ENCODE measurements around the gene GRK3. TPM values are rescaled to one million over a fixed set of nuclear protein-coding genes. Genes with fewer than 3 reads are reported as not detected.
"Not testable (repeated sequence)": the region's sequence is repeated elsewhere in the genome, so short reads cannot be mapped to it uniquely, and the experiment has no call there.

Gene GRK3
- total RNA-seq, 1 donor from 2014 or later: 3.8 TPM

- Histone ChIP-seq H3K27me3 (ENCODE audit: low read depth) (no peaks in the 10 kb centered on the region), H3K9me3 (replicated peaks) (no peaks in the 10 kb centered on the region), H3K27ac (replicated peaks) (no peak overlapping the region), H3K4me1 (peaks cover 3% of the 10 kb centered on the region), H3K4me3 (no peak overlapping the region), H3K36me3 (no peaks in the 10 kb centered on the region)
- no peak for TF ChIP-seq CTCF (IDR thresholded peaks at IDR 0.05; ENCODE audit: borderline replicate concordance)
- intact Hi-C loops (cut with micrococcal nuclease): no loop called here
- DNase-seq: no peak
Observed at GRCh38 chr22:25623310-25623734, 58.8 kb downstream of the GRK3 start.

GRCh38 chr22:25623851-25624250 is 59.4 kb downstream of the GRK3 start:
- no peaks in the 10 kb centered on the region for H3K9me3 ChIP-seq (replicated peaks)
- no peaks in the 10 kb centered on the region for H3K27me3 ChIP-seq (ENCODE audit: low read depth)
- no peak for DNase-seq
- peaks cover 3% of the 10 kb centered on the region for H3K4me1 ChIP-seq
- intact Hi-C loops (cut with micrococcal nuclease): no loop called here
- no peak overlapping the region for H3K4me3 ChIP-seq
- TF ChIP-seq CTCF (IDR thresholded peaks at IDR 0.05; ENCODE audit: borderline replicate concordance): no peak
- no peak overlapping the region for H3K27ac ChIP-seq (replicated peaks)
- no peaks in the 10 kb centered on the region for H3K36me3 ChIP-seq

GRCh38 chr22:25624476-25624875 is 60.0 kb downstream of the GRK3 start:
- Histone ChIP-seq H3K9me3 (replicated peaks) (no peaks in the 10 kb centered on the region), H3K4me3 (no peak overlapping the region), H3K36me3 (no peaks in the 10 kb centered on the region), H3K4me1 (peaks cover 3% of the 10 kb centered on the region), H3K27me3 (ENCODE audit: low read depth) (no peaks in the 10 kb centered on the region), H3K27ac (replicated peaks) (no peak overlapping the region)
- TF ChIP-seq CTCF (IDR thresholded peaks at IDR 0.05; ENCODE audit: borderline replicate concordance): no peak
- no peak for DNase-seq
- intact Hi-C loops (cut with micrococcal nuclease): no loop called here

GRCh38 chr22:25625747-25626623 is 61.5 kb downstream of the GRK3 start:
- H3K36me3 ChIP-seq; H3K4me3 ChIP-seq; H3K27ac ChIP-seq (replicated peaks); H3K27me3 ChIP-seq (ENCODE audit: low read depth); H3K4me1 ChIP-seq; intact Hi-C loops (cut with micrococcal nuclease); DNase-seq; H3K9me3 ChIP-seq (replicated peaks): not testable (repeated sequence)

- DNase-seq: no peak
- Histone ChIP-seq H3K9me3 (replicated peaks) (no peaks in the 10 kb centered on the region), H3K27ac (replicated peaks) (no peak overlapping the region), H3K36me3 (no peaks in the 10 kb centered on the region), H3K4me1 (peaks cover 9% of the 10 kb centered on the region), H3K4me3 (no peak overlapping the region), H3K27me3 (ENCODE audit: low read depth) (no peaks in the 10 kb centered on the region)
- TF ChIP-seq CTCF (IDR thresholded peaks at IDR 0.05; ENCODE audit: borderline replicate concordance): no peak
- intact Hi-C loops (cut with micrococcal nuclease): no loop called here
Observed at GRCh38 chr22:25626624-25626990, 62.1 kb downstream of the GRK3 start.

GRCh38 chr22:25627271-25627852 is 62.9 kb downstream of the GRK3 start:
- Histone ChIP-seq H3K27ac (replicated peaks) (no peak overlapping the region), H3K4me1 (peaks cover 9% of the 10 kb centered on the region), H3K4me3 (no peak overlapping the region), H3K27me3 (ENCODE audit: low read depth) (no peaks in the 10 kb centered on the region), H3K9me3 (replicated peaks) (no peaks in the 10 kb centered on the region), H3K36me3 (no peaks in the 10 kb centered on the region)
- TF ChIP-seq CTCF (IDR thresholded peaks at IDR 0.05; ENCODE audit: borderline replicate concordance): no peak
- DNase-seq: no peak
- intact Hi-C loops (cut with micrococcal nuclease): no loop called here
